ENCODE measurements around the gene E2F1. TPM values are rescaled to one million over a fixed set of nuclear protein-coding genes. Genes with fewer than 3 reads are reported as not detected.

E2F1 gene
- total and polyA plus RNA-seq, 2 donors (not counting 3 experiments of a cell fraction or from before 2014, with no cell fraction given), result 20.7 to 29.6 TPM

GRCh38 chr20:33693741-33694638, 7.8 kb upstream of the E2F1 start:
- Histone ChIP-seq H3K9me1 (replicated peaks; ENCODE audit: control insufficient read depth, extremely low read depth, insufficient read depth, low read length) (no peaks in the 10 kb centered on the region), H3K4me1 (ENCODE audit: control insufficient read depth, extremely low read depth, insufficient read depth, low read length) (peaks cover 11% of the 10 kb centered on the region), H3K4me3 (replicated peaks in 1 of 3; ENCODE audit: insufficient read depth in 1 of 3, low read depth in 1 of 3, low read length in 3 of 3) (no peak overlapping the region), H3K36me3 (ENCODE audit: control insufficient read depth in 2 of 2, extremely low read depth in 1 of 2, insufficient read depth in 2 of 2, low read length in 2 of 2) (no peaks in the 10 kb centered on the region), H3K27me3 (ENCODE audit: control insufficient read depth in 2 of 2, insufficient read depth in 2 of 2, low read length in 2 of 2) (no peaks in the 10 kb centered on the region), H3K79me2 (ENCODE audit: control insufficient read depth, insufficient read depth, low read length) (no peaks in the 10 kb centered on the region), H3K4me2 (ENCODE audit: insufficient read depth, low read length) (no peak overlapping the region), H3K9ac (replicated peaks; ENCODE audit: extremely low read depth, insufficient read depth, low read length) (no peak overlapping the region), H3K9me3 (replicated peaks; ENCODE audit: control insufficient read depth, insufficient read depth, low read length) (no peaks in the 10 kb centered on the region), H2AFZ (ENCODE audit: low read depth, low read length) (no peak overlapping the region), H4K20me1 (replicated peaks; ENCODE audit: control insufficient read depth, extremely low read depth, insufficient read depth, low read length) (no peaks in the 10 kb centered on the region), H3K27ac (ENCODE audit: insufficient read depth, low read depth, low read length) (no peak overlapping the region)
- TF ChIP-seq EZH2 (IDR thresholded peaks at IDR 0.05; ENCODE audit: borderline replicate concordance, low read depth, low read length, severe bottlenecking) (no peak), POLR2A (IDR thresholded peaks at IDR 0.05; ENCODE audit: low read depth, low read length) (no peak), JUN (IDR thresholded peaks at IDR 0.05; ENCODE audit: borderline replicate concordance, insufficient read depth, insufficient read length, low read depth) (no peak), CTCF (IDR thresholded peaks at IDR 0.05; ENCODE audit: extremely low read depth in 1 of 2, insufficient read depth in 1 of 2, low read depth in 1 of 2, low read length in 2 of 2) (no peak), FOS (IDR thresholded peaks at IDR 0.05; ENCODE audit: borderline replicate concordance, insufficient read depth, low read length) (no peak), MAX (IDR thresholded peaks at IDR 0.05; ENCODE audit: insufficient read depth, insufficient read length) (no peak), MYC (IDR thresholded peaks at IDR 0.05; ENCODE audit: low read depth, low read length) (no peak), POLR2AphosphoS5 (IDR thresholded peaks at IDR 0.05; ENCODE audit: insufficient read depth, low read depth, low read length) (no peak)
- intact Hi-C loops (cut with micrococcal nuclease), result no loop called here
- no TSS peak for BruUV-seq (replicated peaks)
- POLR2A ChIA-PET, result no interaction called here
- FAIRE-seq (no peak), DNase-seq (ENCODE audit: low read depth, low spot score) (no peak)
- dilution Hi-C loops (cut with MboI; ENCODE audit: extremely low pct_ligation_motif_present, low sequenced_read_pairs), result no loop called here
- CTCF ChIA-PET, result interaction anchor here (1.3 to 2.1 kb wide), 2 partner anchors 10 to 11 kb away, joined by 3 to 4 read pairs; no protein-coding TSS in a partner anchor
